NCI-H2081 treated with DMSO at 0.1 percent for 48 hours (cell line): ENCODE measurements around the gene CECR2.

Source experiments
- DNase-seq: peaks from one replicate; lab custom pipeline; 2025; lab: John Stamatoyannopoulos, UW

The CECR2 gene

GRCh38 chr22:17369439-17370025, at the start of gene CECR2:
TSS of gene CECR2 (plus strand) at chr22:17369460. CDS start at chr22:17369784, 324 bp downstream.
- DNase-seq = no peak

- no peak for DNase-seq
Observed at GRCh38 chr22:17319546-17319945, 49.7 kb upstream of the CECR2 start.

DNA sequence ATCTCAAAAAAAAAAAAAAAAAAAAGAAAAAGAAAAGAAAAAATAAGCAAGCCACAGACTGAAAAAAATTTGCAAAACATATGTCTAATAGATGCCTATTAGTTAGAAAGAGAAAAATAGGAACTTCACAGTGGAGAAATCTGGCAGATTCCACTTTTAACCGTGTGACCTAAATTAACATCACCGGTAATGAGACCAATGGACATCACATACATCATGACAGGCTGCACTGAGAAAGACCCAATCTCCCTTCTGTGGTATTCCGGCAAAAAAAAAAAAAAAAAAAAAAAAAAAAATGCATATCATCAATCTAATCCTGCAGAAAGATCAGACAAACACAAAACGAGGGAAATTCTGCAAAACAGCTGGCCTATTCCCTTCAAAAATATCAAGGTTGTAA, 46.7 kb upstream of the CECR2 start:
- no peak for DNase-seq

- no peak for DNase-seq
Observed at GRCh38 chr22:17331690-17332089, 37.6 kb upstream of the CECR2 start.

GRCh38 chr22:17332109-17332800, 37.0 kb upstream of the CECR2 start:
- no peak for DNase-seq

DNA sequence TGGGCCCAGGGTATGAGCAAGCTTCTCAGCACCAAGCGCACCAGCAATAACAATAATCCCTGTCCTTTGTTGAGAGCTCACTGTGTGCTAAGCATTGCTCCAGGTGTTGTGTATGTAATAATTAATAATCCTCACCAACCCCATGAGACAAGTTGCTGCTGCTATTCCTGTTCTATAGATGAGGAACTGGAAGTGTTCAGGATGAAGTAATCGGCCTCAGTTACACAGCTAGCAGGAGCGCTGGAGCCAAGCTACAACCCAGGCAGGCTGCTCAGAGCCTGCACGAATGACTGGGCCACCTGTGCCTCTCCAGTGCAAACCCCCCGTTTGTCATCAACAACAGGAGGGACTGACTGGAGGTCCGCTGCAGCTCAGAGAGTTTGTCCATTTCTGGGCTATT, 35.2 kb upstream of the CECR2 start:
- no peak for DNase-seq

DNA sequence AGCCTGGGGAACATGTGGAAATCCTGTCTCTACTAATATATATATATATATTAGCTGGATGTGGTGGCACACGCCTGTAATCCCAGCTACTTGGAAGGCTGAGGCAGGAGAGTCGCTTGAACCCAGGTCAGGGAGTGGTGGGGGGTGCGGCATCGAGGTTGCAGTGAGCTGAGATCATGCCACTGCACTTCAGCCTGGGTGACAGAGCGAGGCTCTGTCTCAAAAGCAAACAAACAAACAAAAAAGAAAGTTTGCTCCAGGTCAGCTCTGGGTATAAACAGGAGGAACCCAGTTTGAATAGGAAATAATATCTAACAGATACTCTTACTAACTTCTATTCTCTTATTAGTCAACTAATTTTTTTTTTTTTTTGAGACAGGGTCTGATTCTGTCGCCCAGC, 34.3 kb upstream of the CECR2 start:
- no peak for DNase-seq

GRCh38 chr22:17336061-17336460, 33.2 kb upstream of the CECR2 start:
- DNase-seq = no peak

- no peak for DNase-seq
Observed at GRCh38 chr22:17337639-17338038, 31.6 kb upstream of the CECR2 start.

GRCh38 chr22:17339095-17339693, 30.1 kb upstream of the CECR2 start:
- no peak for DNase-seq

- no peak for DNase-seq
Observed at GRCh38 chr22:17342361-17342760, 26.9 kb upstream of the CECR2 start.

GRCh38 chr22:17343766-17344165, 25.5 kb upstream of the CECR2 start:
- DNase-seq = no peak

DNA sequence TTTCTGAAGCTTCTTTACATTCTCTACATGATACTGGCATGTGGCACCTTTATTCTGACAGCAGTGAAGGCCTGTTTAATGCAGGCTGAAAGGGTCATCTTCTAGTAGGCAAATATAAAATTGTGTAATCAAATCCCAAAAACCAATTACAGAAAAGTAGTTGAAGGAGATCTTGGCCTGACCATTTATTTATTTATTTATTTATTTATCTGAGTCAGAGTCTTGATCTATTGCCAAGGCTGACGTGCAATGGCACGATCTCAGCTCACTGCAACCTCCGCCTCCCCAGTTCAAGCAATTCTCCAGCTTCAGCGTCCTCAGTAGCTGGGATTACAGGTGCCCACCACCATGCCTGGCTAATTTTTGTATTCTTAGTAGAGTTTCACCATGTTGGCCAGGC, 22.7 kb upstream of the CECR2 start:
- DNase-seq = no peak

- DNase-seq = no peak
Observed at GRCh38 chr22:17347724-17348123, 21.5 kb upstream of the CECR2 start.

- no peak for DNase-seq
Observed at GRCh38 chr22:17348464-17349103, 20.7 kb upstream of the CECR2 start.

GRCh38 chr22:17349172-17349571, 20.1 kb upstream of the CECR2 start:
- DNase-seq = no peak

- no peak for DNase-seq
Observed at GRCh38 chr22:17350292-17350691, 19.0 kb upstream of the CECR2 start.

- no peak for DNase-seq
Observed at GRCh38 chr22:17352798-17353197, 16.5 kb upstream of the CECR2 start.

DNA sequence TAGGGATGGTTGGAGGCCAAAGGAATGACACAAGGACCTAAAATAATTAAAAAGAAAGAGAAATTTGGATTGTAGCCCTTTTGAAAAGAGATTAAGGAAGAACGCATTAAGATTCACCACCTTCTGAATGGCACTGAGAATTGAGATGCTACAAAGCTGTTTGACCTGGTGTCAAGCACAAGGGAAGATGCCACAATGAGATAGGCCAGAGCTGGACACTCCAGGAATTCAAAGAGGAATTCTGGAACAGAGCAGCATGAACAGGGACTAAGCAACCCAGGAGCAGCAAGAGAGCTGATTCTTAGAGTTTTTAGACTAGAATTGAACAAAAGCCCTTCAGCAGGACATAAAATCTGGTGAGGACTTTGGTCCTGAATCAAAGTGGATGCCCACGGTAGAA, 11.6 kb upstream of the CECR2 start:
- no peak for DNase-seq

DNA sequence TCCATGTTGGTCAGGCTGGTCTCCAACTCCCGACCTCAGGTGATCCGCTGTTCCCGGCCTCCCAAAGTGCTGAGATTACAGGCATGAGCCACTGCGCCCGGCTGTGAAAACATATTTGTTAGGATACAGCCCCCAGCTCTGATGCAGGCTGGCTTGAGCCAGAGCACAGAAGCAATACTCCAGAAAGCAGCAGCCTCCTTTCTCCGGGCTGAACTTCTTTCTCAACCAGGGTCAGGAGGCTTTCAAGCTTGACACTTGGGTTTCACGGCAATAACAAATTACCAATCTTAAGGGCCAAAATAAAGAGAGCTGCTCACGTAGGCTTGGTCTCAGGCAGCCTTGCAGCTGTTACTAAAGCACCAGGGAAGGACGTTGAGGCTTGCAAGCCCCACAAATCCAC, 10.8 kb upstream of the CECR2 start:
- DNase-seq = no peak

DNA sequence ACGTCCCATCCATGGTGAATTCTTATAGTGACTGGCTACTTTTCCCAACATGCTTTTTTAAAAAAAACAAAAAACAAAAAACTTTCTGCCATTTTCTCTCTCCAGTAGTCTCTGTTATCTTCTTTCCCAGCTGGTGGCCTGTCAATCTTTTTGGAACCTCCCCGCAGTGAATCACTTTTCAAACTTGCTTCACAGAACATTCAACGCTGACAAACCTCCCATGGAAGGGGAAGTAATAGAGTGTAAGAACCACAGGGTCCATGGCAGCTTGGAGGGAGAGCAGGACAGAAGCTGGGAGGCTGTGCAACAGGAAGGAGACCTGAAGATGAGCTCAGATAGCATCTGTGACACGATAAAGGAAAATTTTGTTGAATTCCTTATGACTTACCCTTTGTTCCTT, 9.8 kb upstream of the CECR2 start:
- DNase-seq = no peak

GRCh38 chr22:17366329-17366728, 2.9 kb upstream of the CECR2 start:
- DNase-seq = no peak

DNA sequence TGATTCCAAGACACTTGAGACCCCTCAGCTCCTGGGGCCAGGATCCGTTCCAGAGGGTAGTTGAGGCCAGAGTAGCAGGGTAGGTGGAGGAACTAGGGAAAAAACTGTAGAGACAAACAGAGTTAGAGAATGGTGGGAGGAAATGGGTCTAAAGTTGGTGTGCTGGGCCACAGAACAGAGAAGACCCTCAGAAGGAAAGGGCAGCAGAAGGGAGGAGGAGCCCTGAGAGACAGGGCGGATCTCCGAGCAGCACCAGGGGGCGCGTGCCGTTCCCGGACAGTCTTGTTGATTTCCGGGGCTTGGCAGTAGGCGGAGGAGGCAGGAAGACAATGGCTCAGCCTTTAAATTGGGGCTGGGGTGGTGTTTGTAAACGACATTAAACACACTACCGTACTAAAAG, 2.4 kb upstream of the CECR2 start:
- DNase-seq = no peak
